ENCODE results near the gene WNK2. TPM values are rescaled to one million over a fixed set of nuclear protein-coding genes. Genes with fewer than 3 reads are reported as not detected.
"Not testable (repeated sequence)": the region's sequence is repeated elsewhere in the genome, so short reads cannot be mapped to it uniquely, and the experiment has no call there.

Gene WNK2
- total and polyA plus RNA-seq, 2 experiments from 2014 or later: 34.5 to 92.2 TPM

DNA sequence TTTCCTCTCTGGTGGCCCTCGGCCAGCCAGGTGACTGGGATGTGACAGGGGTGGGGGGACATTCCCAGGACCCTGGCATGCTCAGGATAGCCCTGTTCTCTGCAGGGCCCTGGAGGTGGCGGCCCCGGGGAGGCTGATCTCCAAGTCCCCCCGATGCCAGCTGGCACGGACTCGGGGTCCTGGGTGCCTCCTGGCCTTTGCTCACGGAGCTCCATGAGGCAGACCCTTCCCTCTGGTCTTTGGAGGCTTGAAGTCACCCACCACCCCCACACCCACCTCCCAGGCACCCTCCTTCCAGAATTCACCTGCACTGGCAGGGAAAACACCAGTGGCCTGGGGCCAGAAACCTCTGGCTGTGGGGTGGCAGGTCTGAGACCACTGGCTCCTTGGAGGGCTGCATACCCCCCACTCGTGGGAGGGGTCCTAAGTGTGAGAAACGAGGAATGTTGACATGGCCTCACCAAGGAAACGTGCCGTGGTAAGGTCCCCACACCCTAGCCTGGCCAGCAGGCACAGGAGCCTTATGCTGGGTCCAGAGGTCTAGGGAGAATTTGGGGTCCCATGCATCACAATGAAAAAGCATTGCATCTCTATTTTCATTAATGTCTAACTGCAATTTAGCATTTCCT is 136.8 kb downstream of the WNK2 start:
- Histone ChIP-seq H3K27ac (no peak overlapping the region), H3K36me3 (no peaks in the 10 kb centered on the region), H3K27me3 (no peaks in the 10 kb centered on the region), H3K4me3 (no peak overlapping the region), H3K4me1 (ENCODE audit: low read depth) (no peaks in the 10 kb centered on the region), H3K9me3 (ENCODE audit: low read depth) (no peaks in the 10 kb centered on the region)
- no peak for DNase-seq (ENCODE audit: low read depth in 1 of 2, low spot score in 1 of 2)
- TF ChIP-seq, protein P1, sequence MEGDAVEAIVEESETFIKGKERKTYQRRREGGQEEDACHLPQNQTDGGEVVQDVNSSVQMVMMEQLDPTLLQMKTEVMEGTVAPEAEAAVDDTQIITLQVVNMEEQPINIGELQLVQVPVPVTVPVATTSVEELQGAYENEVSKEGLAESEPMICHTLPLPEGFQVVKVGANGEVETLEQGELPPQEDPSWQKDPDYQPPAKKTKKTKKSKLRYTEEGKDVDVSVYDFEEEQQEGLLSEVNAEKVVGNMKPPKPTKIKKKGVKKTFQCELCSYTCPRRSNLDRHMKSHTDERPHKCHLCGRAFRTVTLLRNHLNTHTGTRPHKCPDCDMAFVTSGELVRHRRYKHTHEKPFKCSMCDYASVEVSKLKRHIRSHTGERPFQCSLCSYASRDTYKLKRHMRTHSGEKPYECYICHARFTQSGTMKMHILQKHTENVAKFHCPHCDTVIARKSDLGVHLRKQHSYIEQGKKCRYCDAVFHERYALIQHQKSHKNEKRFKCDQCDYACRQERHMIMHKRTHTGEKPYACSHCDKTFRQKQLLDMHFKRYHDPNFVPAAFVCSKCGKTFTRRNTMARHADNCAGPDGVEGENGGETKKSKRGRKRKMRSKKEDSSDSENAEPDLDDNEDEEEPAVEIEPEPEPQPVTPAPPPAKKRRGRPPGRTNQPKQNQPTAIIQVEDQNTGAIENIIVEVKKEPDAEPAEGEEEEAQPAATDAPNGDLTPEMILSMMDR (IDR thresholded peaks at IDR 0.05; ENCODE audit: low read depth, low read length): no peak

GRCh38 chr9:93321220-93321610 is 137.3 kb downstream of the WNK2 start:
- Histone ChIP-seq H3K27me3 (no peaks in the 10 kb centered on the region), H3K4me1 (ENCODE audit: low read depth) (no peaks in the 10 kb centered on the region), H3K4me3 (no peak overlapping the region), H3K27ac (no peak overlapping the region), H3K36me3 (no peaks in the 10 kb centered on the region), H3K9me3 (ENCODE audit: low read depth) (no peaks in the 10 kb centered on the region)
- no peak for DNase-seq (ENCODE audit: low read depth in 1 of 2, low spot score in 1 of 2)
- TF ChIP-seq, protein P1 (IDR thresholded peaks at IDR 0.05; ENCODE audit: low read depth, low read length): no peak

DNA sequence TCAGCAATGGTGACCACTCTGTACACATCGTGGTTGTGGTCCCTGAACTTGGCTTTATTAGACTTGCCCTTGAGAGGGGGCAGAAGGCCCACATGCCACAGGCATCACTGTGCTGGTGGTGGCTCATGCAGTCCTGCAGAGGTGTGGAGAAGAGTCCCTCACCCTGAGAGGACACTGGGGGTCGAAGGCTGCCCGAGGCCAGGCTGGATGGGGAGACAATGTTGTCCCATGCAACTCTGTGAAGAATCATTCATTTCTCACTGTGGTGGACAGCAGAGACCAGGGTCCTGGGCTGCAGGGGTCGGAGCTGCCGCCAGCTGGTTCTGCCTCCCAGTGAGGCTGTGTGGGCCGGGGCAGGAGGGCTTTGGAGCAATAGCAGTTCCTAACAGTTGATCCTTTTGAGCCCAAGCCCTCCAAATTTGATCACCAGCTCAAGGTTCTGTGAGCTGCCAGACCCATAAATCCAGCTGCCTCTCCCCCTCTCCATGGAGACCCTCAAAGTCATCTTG is 139.6 kb downstream of the WNK2 start:
- H3K4me1 ChIP-seq (ENCODE audit: low read depth); DNase-seq (ENCODE audit: low read depth in 1 of 2, low spot score in 1 of 2); H3K9me3 ChIP-seq (ENCODE audit: low read depth); H3K4me3 ChIP-seq; H3K27ac ChIP-seq; H3K36me3 ChIP-seq; H3K27me3 ChIP-seq: not testable (repeated sequence)

DNA sequence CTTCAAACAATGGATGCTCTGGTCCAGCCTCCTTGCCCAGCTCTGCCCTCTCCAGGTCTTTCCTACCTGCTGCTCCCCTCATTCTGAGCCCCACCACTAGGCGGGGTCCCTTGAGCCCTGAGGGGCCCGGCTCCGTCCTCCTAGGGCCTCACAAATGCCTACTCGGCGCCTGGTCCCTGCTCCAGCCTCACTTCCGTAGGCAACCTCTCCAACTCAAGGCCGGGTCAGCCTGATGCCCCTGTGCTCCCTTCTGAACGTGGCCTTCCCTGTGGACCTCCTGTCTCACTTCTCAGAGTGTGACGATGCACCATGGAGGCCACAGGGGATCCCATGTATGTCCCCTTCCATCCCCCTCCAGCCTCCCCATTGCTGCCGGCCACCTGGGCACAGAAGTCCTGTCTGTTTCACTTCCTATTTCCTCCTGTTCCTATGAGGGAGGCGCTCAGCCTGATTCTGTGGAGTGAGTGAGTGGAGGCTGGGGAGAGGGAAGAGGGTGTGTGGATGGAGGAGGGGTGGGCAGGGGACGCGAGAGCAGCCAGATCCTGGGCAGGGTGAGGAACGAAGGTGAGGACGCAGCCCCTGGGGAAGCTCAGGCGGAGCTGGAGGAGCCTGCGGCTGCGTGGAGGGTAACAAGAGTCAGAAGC is 140.4 kb downstream of the WNK2 start:
- H3K9me3 ChIP-seq (ENCODE audit: low read depth): no peaks in the 10 kb centered on the region
- H3K27me3 ChIP-seq: no peaks in the 10 kb centered on the region
- H3K36me3 ChIP-seq: no peaks in the 10 kb centered on the region
- no peak for DNase-seq (ENCODE audit: low read depth in 1 of 2, low spot score in 1 of 2)
- H3K4me1 ChIP-seq (ENCODE audit: low read depth): no peaks in the 10 kb centered on the region
- H3K4me3 ChIP-seq: no peak overlapping the region
- TF ChIP-seq, protein P1 (IDR thresholded peaks at IDR 0.05; ENCODE audit: low read depth, low read length): no peak
- H3K27ac ChIP-seq: no peak overlapping the region

GRCh38 chr9:93325307-93326035 is 141.5 kb downstream of the WNK2 start:
- Histone ChIP-seq H3K27me3 (no peaks in the 10 kb centered on the region), H3K36me3 (no peaks in the 10 kb centered on the region), H3K4me1 (ENCODE audit: low read depth) (no peaks in the 10 kb centered on the region), H3K9me3 (ENCODE audit: low read depth) (no peaks in the 10 kb centered on the region), H3K27ac (no peak overlapping the region), H3K4me3 (no peak overlapping the region)
- TF ChIP-seq, protein P1 (IDR thresholded peaks at IDR 0.05; ENCODE audit: low read depth, low read length): no peak
- DNase-seq (ENCODE audit: low read depth in 1 of 2, low spot score in 1 of 2): no peak

DNA sequence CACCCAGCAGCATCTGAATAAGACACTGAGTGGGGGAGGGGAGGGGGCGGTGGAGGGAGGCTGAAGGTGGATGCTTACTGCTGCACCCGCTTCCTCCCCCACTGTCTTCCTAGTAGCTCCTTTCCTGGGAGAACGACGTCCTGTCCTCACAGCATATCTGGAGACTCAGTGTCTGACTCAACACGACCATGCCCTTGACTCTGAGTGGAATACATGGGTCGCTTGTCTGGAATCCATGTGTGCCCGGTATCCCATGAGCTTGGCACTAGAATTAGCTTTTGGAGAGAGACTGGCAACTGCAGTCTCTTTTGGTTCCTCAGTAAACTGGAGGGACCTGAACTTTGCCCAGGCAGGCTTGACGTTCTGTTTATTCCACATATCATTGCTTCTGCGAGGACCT is 142.1 kb downstream of the WNK2 start:
- no peak for DNase-seq (ENCODE audit: low read depth in 1 of 2, low spot score in 1 of 2)
- Histone ChIP-seq H3K27ac (no peak overlapping the region), H3K4me1 (ENCODE audit: low read depth) (no peaks in the 10 kb centered on the region), H3K36me3 (no peaks in the 10 kb centered on the region), H3K9me3 (ENCODE audit: low read depth) (no peaks in the 10 kb centered on the region), H3K27me3 (no peaks in the 10 kb centered on the region), H3K4me3 (no peak overlapping the region)
- TF ChIP-seq, protein P1 (IDR thresholded peaks at IDR 0.05; ENCODE audit: low read depth, low read length): no peak

All from cardiac muscle cell (in vitro differentiated cells and primary cell).